ENCODE data around the gene KAT7. TPM values are rescaled to one million over a fixed set of nuclear protein-coding genes. Genes with fewer than 3 reads are reported as not detected.
"Not testable (repeated sequence)": the region's sequence is repeated elsewhere in the genome, so short reads cannot be mapped to it uniquely, and the experiment has no call there.

KAT7 gene
- total RNA-seq, 4 donors from 2014 or later, result 39.3 to 71.0 (median 51.7) TPM

GRCh38 chr17:49757151-49757777 lies 31.2 kb upstream of the KAT7 start:
- WGBS, 2 donors, result 59 to 69% methylated on average over 6 of the region's 6 CpGs
- TF ChIP-seq CTCF (IDR thresholded peaks at IDR 0.05) (no peak), POLR2A (IDR thresholded peaks at IDR 0.05) (no peak)
- no peak for DNase-seq (ENCODE audit: low spot score in 2 of 2)
- intact Hi-C loops (cut with DNase I; ENCODE audit: low total_unique reads), result no loop called here
- H3K4me3 ChIP-seq (ENCODE audit: low read depth, poor library complexity, severe bottlenecking), result no peak overlapping the region

- intact Hi-C loops (cut with DNase I; ENCODE audit: low total_unique reads); H3K4me3 ChIP-seq (ENCODE audit: low read depth, poor library complexity, severe bottlenecking); DNase-seq (ENCODE audit: low spot score in 2 of 2): not testable (repeated sequence)
- 74 to 80% methylated on average over 8 of the region's 8 CpGs for WGBS, 2 donors
These were observed 29.9 kb upstream of the KAT7 start for GRCh38 chr17:49758464-49759010.

GRCh38 chr17:49759203-49759602 lies 29.3 kb upstream of the KAT7 start:
- no peak for DNase-seq (ENCODE audit: low spot score in 2 of 2)
- H3K4me3 ChIP-seq (ENCODE audit: low read depth, poor library complexity, severe bottlenecking), result no peak overlapping the region
- 71 to 77% methylated on average over 3 of the region's 3 CpGs for WGBS, 2 donors
- intact Hi-C loops (cut with DNase I; ENCODE audit: low total_unique reads), result no loop called here
- TF ChIP-seq POLR2A (IDR thresholded peaks at IDR 0.05) (no peak), CTCF (IDR thresholded peaks at IDR 0.05) (no peak)

- no peak for DNase-seq (ENCODE audit: low spot score in 2 of 2)
- intact Hi-C loops (cut with DNase I; ENCODE audit: low total_unique reads), result no loop called here
- 77 to 80% methylated on average over 1 of the region's 1 CpG for WGBS, 2 donors
- TF ChIP-seq CTCF (IDR thresholded peaks at IDR 0.05) (no peak), POLR2A (IDR thresholded peaks at IDR 0.05) (no peak)
- no peak overlapping the region for H3K4me3 ChIP-seq (ENCODE audit: low read depth, poor library complexity, severe bottlenecking)
These were observed 28.2 kb upstream of the KAT7 start for GRCh38 chr17:49760296-49760695.

- 49 to 53% methylated on average over 6 of the region's 6 CpGs for WGBS, 2 donors
- H3K4me3 ChIP-seq (ENCODE audit: low read depth, poor library complexity, severe bottlenecking), result no peak overlapping the region
- intact Hi-C loops (cut with DNase I; ENCODE audit: low total_unique reads), result no loop called here
- DNase-seq (ENCODE audit: low spot score in 2 of 2), result no peak
- TF ChIP-seq CTCF (IDR thresholded peaks at IDR 0.05) (no peak), POLR2A (IDR thresholded peaks at IDR 0.05) (no peak)
These were observed 27.4 kb upstream of the KAT7 start for GRCh38 chr17:49760932-49761558.

- DNase-seq (ENCODE audit: low spot score in 2 of 2), result no peak
- no peak overlapping the region for H3K4me3 ChIP-seq (ENCODE audit: low read depth, poor library complexity, severe bottlenecking)
- intact Hi-C loops (cut with DNase I; ENCODE audit: low total_unique reads), result no loop called here
- WGBS, 2 donors, result 28 to 34% methylated on average over 6 of the region's 6 CpGs
- TF ChIP-seq POLR2A (IDR thresholded peaks at IDR 0.05) (no peak), CTCF (IDR thresholded peaks at IDR 0.05) (no peak)
These were observed 26.1 kb upstream of the KAT7 start for GRCh38 chr17:49762151-49762941.

Data from lower leg skin (tissue), 4 donors.